ENCODE results near the gene LRRC7.

Gene LRRC7

GRCh38 chr1:70112838-70113237, 545.1 kb downstream of the LRRC7 start:
- no peak for DNase-seq

GRCh38 chr1:70115315-70115714, 547.6 kb downstream of the LRRC7 start:
- DNase-seq, result no peak

GRCh38 chr1:70117046-70117445, 549.3 kb downstream of the LRRC7 start:
- no peak for DNase-seq

GRCh38 chr1:70134148-70134547, 566.4 kb downstream of the LRRC7 start:
- DNase-seq, result no peak

GRCh38 chr1:70140343-70140742, 572.6 kb downstream of the LRRC7 start:
- DNase-seq, result no peak

- no peak for DNase-seq
These were observed 573.2 kb downstream of the LRRC7 start for GRCh38 chr1:70140894-70141293.

GRCh38 chr1:70142075-70142474, 574.4 kb downstream of the LRRC7 start:
- DNase-seq, result no peak

GRCh38 chr1:70143048-70143659, 575.4 kb downstream of the LRRC7 start:
- no peak for DNase-seq

GRCh38 chr1:70146488-70146887, 578.8 kb downstream of the LRRC7 start:
- DNase-seq, result no peak

GRCh38 chr1:70150444-70150843, 582.7 kb downstream of the LRRC7 start:
- DNase-seq, result no peak

- no peak for DNase-seq
These were observed 586.0 kb downstream of the LRRC7 start for GRCh38 chr1:70153739-70154138.

GRCh38 chr1:70156529-70157120, 588.9 kb downstream of the LRRC7 start:
- DNase-seq, result no peak

GRCh38 chr1:70164350-70164749, 596.6 kb downstream of the LRRC7 start:
- DNase-seq, result no peak

- DNase-seq, result no peak
These were observed 600.6 kb downstream of the LRRC7 start for GRCh38 chr1:70168283-70168682.

GRCh38 chr1:70169018-70169839, 601.5 kb downstream of the LRRC7 start:
- DNase-seq, result no peak

- DNase-seq, result no peak
These were observed 603.8 kb downstream of the LRRC7 start for GRCh38 chr1:70171512-70171911.
